Coronary artery (tissue), 2 donors: Measurements from ENCODE around the gene MORC4.

Experiments used
- DNase-seq: peaks from one replicate; pipeline ENCODE4 v3.0.0-alpha.2; 2017; ENCODE audit warnings: low spot score
- H3K27ac ChIP-seq, 2 donors: fragments of 200-600 bp; sonication (generic); one replicate each; pipeline ENCODE4 v1.5.1; 2016 to 2019
- H3K4me3 ChIP-seq: fragments of 200-600 bp; sonication (generic); 2 replicates; pipeline ENCODE4 v1.5.1; 2016; ENCODE audit warnings: mild to moderate bottlenecking, moderate library complexity
- CTCF ChIP-seq: fragments of 200-600 bp; sonication (generic); IDR thresholded peaks from one replicate; pipeline ENCODE4 v1.5.1; 2019; ENCODE audit warnings: antibody characterized with exemption

Gene MORC4

GRCh38 chrX:106921637-106922036 lies 78.4 kb downstream of the MORC4 start:
- no peak for DNase-seq
- no peak overlapping the region for H3K4me3 ChIP-seq
- no peak overlapping the region for H3K27ac ChIP-seq
- no peak for TF ChIP-seq CTCF

GRCh38 chrX:106919932-106920452 lies 80.0 kb downstream of the MORC4 start, which contains the start of gene CLDN2:
CLDN2 (plus strand) TSS chrX:106920402; CDS start chrX:106928229, 7,827 bp downstream.
- Histone ChIP-seq H3K4me3 (no peak within 1 kb of the TSS), H3K27ac (no peak within 1 kb of the TSS)
- DNase-seq = no peak
- TF ChIP-seq CTCF = no peak

GRCh38 chrX:106917830-106918500 lies 82.0 kb downstream of the MORC4 start:
- Histone ChIP-seq H3K4me3 (no peak overlapping the region), H3K27ac (no peak overlapping the region)
- no peak for TF ChIP-seq CTCF
- no peak for DNase-seq

GRCh38 chrX:106912864-106913263 lies 87.1 kb downstream of the MORC4 start:
- no peak for TF ChIP-seq CTCF
- Histone ChIP-seq H3K4me3 (no peak overlapping the region), H3K27ac (no peak overlapping the region)
- no peak for DNase-seq

- DNase-seq = no peak
- Histone ChIP-seq H3K4me3 (no peak overlapping the region), H3K27ac (no peak overlapping the region)
- no peak for TF ChIP-seq CTCF
Measured at GRCh38 chrX:106906361-106906760, 93.7 kb downstream of the MORC4 start.

GRCh38 chrX:106905064-106905708 lies 94.8 kb downstream of the MORC4 start:
- TF ChIP-seq CTCF = no peak
- DNase-seq = no peak
- Histone ChIP-seq H3K27ac (no peak overlapping the region), H3K4me3 (no peak overlapping the region)
